Measurements from ENCODE around the gene IER3. TPM values are rescaled to one million over a fixed set of nuclear protein-coding genes. Genes with fewer than 3 reads are reported as not detected.
A peak's percentile ranks its signal among the peaks of the same experiment; 100 is the strongest.
"Not testable (repeated sequence)": the region's sequence is repeated elsewhere in the genome, so short reads cannot be mapped to it uniquely, and the experiment has no call there.

Gene IER3
- polyA plus RNA-seq, 1 donor = 15.2 TPM

DNA sequence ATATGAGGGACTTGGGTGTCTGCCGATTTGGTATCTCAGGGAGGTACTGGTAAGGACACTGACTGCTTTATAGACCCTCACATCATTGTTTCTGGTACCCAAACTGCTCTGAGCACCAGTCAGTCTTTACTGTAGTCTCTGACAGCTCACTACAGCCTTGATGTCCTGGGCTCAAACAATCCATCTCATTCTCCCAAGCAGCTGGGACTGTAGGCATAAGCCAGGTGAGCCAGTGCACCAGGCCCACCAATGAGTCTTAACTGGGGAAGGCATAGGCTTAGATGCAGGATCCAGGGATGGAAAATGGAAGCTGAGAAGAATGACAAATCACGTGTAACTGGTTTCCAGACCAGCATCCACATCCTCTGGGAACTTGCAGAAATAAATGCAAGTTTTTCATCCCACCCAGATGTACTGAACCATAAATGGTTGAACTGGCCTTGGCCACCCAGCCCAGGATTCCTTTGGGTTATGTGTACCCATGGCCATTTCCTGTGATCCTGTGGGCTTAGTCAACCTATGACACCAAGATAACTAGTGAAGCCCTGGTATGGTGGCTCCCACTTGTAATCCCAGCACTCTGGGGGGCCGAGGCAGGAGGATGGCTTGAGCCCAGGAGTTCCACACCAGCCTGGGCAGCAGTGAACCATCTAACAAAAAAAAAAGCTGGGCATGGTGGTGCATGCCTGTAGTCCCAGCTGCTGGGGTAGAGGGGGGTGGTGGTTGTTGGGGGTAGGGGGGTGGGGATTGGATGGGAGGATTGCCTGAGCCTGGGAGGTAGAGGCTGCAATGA, 18.4 kb downstream of the IER3 start:
- DNase-seq = no peak

DNA sequence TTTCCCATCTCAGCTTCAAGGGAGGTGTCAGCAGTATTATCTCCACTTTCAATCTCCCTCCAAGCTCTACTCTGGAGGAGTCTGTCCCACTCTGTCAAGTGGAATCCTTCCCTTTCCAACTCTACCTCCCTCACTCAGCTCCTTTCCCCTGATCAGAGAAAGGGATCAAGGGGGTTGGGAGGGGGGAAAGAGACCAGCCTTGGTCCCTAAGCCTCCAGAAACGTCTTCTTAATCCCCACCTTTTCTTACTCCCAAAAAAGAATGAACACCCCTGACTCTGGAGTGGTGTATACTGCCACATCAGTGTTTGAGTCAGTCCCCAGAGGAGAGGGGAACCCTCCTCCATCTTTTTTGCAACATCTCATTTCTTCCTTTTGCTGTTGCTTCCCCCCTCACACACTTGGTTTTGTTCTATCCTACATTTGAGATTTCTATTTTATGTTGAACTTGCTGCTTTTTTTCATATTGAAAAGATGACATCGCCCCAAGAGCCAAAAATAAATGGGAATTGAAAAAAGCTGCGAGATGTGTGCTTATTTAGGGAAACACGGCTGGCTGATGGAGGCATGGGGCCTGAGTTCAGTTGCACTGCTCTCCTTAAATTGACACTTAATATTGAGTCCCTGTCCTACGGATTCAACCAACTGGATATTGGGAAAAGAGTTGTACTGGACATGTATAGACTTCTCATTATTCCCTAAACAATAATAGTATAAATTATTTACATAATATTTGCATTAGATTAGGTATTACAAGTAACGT, 19.3 kb downstream of the IER3 start:
- no peak for DNase-seq

DNA sequence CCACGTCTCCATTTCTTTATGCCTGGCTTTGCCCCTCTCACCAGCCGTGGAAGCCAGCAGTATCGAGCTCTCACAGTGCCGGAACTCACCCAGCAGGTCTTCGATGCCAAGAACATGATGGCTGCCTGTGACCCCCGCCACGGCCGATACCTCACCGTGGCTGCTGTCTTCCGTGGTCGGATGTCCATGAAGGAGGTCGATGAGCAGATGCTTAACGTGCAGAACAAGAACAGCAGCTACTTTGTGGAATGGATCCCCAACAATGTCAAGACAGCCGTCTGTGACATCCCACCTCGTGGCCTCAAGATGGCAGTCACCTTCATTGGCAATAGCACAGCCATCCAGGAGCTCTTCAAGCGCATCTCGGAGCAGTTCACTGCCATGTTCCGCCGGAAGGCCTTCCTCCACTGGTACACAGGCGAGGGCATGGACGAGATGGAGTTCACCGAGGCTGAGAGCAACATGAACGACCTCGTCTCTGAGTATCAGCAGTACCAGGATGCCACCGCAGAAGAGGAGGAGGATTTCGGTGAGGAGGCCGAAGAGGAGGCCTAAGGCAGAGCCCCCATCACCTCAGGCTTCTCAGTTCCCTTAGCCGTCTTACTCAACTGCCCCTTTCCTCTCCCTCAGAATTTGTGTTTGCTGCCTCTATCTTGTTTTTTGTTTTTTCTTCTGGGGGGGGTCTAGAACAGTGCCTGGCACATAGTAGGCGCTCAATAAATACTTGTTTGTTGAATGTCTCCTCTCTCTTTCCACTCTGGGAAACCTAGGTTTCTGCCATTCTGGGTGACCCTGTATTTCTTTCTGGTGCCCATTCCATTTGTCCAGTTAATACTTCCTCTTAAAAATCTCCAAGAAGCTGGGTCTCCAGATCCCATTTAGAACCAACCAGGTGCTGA, 20.3 kb downstream of the IER3 start:
- DNase-seq = not testable (repeated sequence)

DNA sequence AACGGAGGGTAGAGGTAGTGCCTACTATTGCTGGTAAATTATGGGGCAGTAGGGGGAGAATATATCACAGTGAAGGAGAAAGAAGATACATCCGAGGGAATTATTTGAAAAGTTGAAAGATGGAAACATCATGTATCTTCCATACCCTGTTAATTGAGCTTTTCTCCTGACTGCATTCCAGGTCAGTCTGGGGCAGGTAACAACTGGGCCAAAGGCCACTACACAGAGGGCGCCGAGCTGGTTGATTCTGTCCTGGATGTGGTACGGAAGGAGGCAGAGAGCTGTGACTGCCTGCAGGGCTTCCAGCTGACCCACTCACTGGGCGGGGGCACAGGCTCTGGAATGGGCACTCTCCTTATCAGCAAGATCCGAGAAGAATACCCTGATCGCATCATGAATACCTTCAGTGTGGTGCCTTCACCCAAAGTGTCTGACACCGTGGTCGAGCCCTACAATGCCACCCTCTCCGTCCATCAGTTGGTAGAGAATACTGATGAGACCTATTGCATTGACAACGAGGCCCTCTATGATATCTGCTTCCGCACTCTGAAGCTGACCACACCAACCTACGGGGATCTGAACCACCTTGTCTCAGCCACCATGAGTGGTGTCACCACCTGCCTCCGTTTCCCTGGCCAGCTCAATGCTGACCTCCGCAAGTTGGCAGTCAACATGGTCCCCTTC, 21.0 kb downstream of the IER3 start:
- not testable (repeated sequence) for DNase-seq

DNA sequence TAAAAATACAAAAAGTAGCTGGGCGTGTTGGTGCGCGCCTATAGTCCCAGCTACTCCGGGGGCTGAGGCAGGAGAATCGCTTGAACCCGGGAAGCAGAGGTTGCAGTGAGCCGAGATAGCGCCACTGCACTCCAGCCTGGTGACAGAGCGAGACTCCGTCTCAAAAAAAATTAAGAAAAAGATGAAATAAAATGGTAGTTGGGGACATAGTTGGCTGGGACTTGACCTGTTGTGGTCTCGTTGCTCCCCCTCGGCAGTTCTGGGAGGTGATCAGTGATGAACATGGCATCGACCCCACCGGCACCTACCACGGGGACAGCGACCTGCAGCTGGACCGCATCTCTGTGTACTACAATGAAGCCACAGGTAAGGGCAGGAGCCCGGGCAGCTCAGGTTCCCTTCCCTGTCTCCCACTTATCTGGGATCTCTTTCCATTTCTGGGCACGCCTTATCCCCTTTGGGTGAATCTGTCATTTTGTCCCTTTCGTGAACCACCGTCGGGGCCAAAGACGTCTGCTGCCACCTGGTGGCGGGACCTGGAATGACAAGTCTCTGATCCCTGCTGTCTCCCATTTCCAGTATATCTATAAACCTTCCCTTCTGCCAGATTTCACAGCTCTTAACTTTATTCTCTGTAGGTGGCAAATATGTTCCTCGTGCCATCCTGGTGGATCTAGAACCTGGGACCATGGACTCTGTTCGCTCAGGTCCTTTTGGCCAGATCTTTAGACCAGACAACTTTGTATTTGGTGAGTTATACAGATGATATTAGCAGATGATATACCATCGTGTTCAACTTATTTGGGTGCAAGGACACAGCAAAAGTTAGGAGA, 21.9 kb downstream of the IER3 start:
- peak; percentile 75 for DNase-seq

DNA sequence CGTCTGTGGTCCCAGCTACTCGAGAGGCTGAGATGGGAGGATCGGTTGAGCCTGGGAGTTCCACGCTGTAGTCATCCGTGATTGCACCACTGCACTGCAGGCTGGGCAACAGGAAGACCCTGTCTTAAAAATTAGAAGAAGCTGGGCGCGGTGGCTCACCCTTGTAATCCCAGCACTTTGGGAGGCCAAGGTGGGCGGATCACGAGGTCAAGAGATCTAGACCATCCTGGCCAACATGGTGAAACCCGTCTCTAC, 22.4 kb downstream of the IER3 start:
- not testable (repeated sequence) for DNase-seq

DNA sequence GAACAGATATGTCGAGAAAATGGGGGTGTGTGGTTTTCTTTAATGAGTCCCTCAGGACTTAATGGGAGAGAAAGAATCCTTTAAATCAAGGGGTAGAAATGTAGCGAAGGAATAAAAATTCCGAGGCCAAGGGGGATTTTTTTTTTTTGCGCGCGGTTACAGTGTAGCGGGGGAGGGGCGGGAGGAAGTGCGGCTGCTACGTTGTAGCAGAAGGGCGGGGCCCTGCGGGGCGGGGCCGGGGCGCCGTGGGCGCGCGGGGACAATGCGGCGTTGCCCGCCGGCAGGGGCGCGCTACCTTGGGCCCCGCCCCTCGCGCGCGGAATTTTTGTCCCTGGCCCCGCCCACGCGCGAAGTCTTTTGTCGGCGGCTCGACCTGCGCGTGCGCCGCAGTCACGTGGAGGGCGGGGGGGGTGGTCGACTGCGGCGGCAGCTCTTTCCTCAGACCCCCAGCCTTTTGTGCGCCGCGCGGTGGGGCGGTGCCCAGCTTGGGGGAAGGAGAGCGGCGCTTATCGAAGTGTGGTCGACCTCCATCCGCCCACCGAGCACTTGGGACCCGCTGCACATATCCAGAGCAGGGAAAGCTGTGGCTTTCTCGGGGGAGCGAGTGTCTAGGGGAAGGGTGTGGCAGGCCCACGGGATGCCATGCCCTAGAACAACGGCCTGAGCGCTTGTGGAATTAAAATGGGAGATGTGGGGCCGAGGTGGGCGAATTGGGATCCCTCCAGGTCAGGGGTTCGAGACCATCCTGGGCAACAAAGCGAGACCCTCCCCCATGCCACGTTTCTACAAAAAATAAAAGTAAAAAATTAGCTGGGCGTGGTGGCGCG, 22.9 kb downstream of the IER3 start:
- DNase-seq = peak; percentile 89

DNA sequence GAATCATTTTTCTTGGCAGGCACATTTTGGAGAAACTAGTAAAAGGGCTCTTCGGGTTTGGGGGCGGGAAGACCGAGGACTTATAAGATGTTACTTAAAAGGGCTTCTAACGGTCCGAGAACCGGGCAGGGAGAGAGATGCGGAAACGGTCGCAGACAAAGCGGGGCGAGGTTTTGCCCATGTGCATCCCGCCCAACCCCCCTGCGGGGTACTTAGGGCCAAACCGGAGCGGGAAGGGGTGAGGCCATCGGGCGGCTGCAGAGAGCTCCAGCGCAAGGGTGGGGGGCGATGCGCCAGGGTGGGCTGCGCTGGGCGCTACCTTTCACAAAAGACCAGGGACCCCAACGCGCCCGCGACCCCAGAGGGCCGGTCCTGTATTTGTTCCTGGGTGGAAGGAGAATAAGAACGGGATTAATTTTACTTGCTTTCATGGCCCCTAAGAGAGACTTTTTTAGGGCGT, 23.6 kb downstream of the IER3 start:
- DNase-seq = no peak

DNA sequence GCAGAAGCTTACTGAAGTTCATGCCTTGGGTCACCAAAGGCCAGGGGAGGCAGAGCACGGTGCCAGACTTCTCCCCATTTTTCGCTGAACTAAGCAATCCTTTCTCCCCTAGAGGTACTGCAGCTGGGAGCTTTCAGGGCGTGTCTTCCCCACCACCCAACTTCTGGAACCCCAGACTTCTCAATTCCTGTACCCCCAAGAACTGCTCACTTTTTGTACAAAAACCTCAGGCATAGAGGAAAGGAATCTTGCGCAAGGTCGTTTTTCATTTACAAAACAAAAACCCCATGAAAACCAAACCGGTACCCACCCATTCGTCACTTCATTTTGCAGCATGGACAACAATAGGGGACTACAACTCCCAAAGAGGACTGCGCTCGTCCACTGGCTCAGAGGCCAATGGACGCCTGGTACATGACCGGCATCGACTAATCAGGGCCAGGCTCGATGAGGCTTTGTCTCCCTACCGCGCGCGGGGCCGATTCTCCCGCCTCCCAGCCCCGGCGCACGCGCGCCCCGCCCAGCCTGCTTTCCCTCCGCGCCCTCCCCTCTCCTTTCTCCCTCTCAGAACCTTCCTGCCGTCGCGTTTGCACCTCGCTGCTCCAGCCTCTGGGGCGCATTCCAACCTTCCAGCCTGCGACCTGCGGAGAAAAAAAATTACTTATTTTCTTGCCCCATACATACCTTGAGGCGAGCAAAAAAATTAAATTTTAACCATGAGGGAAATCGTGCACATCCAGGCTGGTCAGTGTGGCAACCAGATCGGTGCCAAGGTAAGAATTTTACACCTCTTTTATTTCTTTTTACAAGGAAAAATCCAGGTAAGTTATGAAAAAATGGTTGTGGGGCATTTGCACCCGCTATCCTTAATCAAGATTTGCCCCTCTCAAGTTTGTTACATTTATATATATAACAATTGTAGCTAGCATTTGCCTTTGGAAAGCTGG, 24.3 kb downstream of the IER3 start, which contains the start of gene TUBB:
TUBB (plus strand) TSS at position 562 of the 947 bp plus-strand sequence; CDS start at position 717, 155 bp downstream.
- peak; percentile 97 for DNase-seq

DNA sequence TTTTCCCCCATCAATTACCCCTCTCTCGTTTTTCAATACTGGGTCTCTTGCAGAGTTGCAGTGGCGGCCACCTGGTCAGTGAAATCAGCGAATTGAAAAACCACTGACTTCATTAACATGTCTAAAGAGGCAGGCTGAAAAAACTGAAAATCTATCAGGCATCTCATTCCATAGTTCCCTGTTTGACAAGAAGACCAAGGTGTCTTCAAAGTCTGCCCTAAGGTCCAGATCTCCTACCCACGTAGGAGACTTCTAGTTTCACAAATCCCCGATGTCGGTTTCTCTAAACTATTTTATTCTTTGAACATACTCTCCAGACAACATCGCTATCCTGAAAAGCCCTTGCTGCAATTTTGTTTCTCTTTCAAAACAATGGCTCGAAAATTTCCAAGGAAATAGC, 25.0 kb downstream of the IER3 start:
- no peak for DNase-seq

DNA sequence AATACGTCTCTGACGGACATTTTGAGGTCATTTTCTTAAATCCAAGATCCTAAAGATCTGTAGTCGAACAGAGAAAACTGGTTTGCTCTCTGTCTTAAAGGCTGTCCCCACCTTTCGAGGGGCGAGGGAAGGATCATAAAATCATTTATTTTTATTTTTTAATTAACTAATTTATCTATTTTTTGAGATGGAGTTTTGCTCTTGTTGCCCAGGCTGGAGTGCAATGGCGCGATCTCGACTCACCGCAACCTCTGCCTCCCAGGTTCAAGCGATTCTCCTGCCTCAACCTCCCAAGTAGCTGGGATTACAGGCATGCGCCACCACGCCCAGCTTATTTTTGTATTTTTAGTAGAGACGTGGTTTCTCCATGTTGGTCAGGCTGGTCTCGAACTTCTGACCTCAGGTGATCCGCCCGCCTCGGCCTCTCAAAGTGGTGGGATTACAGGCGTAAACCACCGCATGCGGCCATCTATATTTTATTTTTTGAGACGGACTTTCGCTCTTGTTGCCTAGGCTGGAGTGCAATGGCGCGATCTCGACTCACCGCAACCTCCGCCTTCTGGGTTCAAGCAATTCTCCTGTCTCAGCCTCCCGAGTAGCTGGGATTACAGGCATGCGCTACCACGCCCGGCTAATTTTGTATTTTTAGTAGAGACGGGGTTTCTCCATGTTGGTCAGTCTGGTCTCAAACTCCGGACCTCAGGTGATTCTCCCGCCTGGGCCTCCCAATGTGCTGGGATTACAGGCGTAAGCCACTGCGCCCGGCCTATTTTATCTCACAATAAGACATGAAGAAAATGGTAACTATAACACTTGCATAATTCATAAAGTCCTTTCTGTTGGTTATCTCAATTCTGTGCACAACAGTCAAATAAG, 26.3 kb downstream of the IER3 start:
- not testable (repeated sequence) for DNase-seq

DNA sequence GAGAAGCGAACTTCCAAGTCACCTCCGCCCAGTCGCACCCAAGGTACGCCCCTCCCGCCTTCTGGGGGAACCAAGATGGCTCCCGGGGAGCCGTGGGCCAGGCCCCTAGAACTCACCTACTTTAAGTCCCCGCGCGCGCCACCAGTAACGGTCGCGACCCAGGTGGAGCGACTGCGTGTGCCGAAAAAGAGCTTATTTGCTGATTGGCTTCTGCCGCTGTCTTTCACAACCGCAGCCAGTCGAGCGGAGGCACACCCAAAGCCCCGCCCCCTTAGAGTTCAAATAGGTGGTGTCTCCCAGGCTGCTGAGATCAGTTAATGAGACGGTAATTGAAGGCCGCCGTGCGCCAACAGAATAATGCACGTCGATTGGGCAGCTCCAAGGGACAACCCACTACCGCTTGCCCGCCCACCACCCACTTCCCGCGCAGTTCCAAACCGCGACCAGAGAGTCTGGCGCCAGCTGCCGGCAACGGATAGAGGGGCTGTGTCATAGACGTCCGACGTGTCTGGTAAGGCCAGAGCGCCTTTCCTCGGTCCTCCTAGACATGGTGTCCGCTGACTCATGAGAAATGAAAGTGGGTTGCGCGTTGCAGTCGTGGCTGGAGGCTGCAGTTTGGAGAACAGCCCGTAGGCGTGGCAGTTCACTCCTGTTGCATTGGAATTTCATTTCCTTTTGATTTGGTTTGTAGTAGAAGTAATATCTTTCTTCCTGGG, 27.1 kb downstream of the IER3 start, which contains the start of gene MDC1:
MDC1 (minus strand) TSS at position 153 of the 716 bp plus-strand sequence. CDS start 2,106 bp downstream, outside the sequence.
- peak; percentile 99 for DNase-seq

DNA sequence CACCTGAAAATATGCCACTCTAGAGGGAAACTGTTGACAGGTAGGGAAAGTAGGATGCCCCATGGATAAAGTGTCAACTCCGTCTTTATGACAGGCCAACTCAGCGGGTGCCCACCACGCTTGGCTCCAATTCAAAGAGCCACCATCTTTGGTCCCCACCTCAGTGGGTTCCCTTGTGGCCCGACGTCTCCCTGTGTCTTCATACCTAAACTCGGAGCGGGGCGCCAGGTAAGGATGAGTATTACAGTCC, 27.5 kb downstream of the IER3 start:
- peak; percentile 20 for DNase-seq

DNA sequence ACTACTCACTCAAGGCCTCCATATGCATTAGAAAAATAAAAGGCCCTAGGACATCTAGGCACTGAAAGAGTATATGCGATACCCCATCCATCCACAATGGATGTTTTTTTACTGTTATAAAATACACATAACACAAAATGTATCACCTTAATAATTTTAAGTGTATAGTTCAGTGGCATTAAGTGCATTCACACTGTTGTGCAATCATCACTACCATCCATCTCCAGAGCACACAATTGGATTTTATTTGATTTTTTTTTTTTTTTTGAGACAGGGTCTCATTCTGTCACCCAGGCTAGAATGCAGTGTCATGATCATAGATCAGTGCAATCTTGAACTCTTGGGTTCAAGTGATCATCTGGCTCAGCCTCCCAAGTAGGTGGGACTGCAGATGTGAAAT, 30.1 kb downstream of the IER3 start:
- DNase-seq = no peak

DNA sequence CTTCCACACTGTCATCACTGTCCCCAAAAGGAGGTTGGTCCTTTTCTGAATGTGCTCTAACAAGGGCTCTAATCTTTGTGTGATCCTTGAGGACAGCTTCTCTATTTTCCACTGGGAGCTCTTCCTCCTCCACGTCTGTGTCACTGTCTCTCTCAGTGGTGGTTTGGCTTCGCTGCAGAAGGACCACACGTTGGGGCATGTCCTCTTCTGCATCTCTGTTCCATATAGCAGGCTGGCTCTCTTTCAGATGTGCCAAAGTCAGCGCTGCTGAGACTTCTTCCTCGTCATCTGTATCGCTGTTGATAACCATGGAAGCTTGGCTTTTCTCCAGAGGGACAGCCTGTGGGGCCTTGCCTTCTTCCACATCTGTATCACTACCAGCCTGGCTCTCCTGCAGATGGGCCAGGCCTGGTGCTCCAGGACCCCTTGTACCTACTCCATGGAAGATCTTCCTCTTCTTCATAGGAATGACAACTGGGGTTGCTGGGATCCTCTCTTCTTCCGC, 31.9 kb downstream of the IER3 start:
- no peak for DNase-seq

DNA sequence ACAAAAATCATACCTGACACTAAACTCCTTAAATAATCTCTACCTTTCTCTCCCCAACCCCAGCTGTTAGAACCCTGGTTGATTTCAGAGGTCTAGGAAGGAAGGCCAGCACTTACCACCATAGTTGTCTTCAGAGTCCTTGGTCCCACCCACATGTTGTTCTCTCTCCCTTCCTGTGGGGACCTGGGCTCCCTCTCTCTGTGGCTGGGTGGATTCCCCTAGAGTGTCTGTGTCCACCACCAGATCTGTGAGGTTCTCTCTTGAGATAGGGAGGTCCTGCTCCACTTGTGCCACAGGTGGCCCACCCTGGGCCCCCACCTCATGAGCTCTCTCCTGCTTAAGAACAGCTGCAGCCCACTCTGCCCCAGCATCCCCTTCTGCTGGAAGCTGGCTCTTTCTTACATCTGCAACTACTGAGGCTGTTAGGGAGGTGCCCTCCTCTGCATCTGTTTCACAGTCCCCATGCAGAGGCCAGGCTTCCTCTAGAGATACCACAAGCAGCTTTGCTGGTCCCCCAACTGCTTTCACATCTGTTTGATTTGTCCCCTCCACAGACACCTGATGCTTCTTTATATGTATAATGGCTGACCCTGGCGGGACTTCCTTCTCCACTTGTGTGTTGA, 32.5 kb downstream of the IER3 start:
- no peak for DNase-seq
